HG03175 (cell line): Measurements from ENCODE around the gene HMGN1.

Experiments
- ATAC-seq: cut with Tn5 transposase; IDR thresholded peaks from one replicate; pipeline ENCODE4 v1.9.1; 2021; ENCODE audit warnings: mild to moderate bottlenecking, moderate library complexity; ENCODE audit not compliant: unreplicated experiment

The HMGN1 gene

GRCh38 chr21:39334611-39335010, 14.3 kb downstream of the HMGN1 start:
- ATAC-seq, result no peak

GRCh38 chr21:39332175-39332574, 16.7 kb downstream of the HMGN1 start:
- ATAC-seq, result no peak

- no peak for ATAC-seq
Measured at GRCh38 chr21:39330001-39330400, 18.9 kb downstream of the HMGN1 start.

- no peak for ATAC-seq
Measured at GRCh38 chr21:39327727-39328126, 21.2 kb downstream of the HMGN1 start.

GRCh38 chr21:39326607-39327307, 22.1 kb downstream of the HMGN1 start:
- no peak for ATAC-seq

GRCh38 chr21:39325458-39325857, 23.4 kb downstream of the HMGN1 start:
- ATAC-seq, result no peak

- no peak for ATAC-seq
Measured at GRCh38 chr21:39321424-39321823, 27.5 kb downstream of the HMGN1 start.

- ATAC-seq, result no peak
Measured at GRCh38 chr21:39319814-39320332, 29.0 kb downstream of the HMGN1 start.

GRCh38 chr21:39319251-39319756, 29.6 kb downstream of the HMGN1 start:
- ATAC-seq, result no peak

- no peak for ATAC-seq
Measured at GRCh38 chr21:39318091-39318959, 30.6 kb downstream of the HMGN1 start.

GRCh38 chr21:39317134-39318090, 31.5 kb downstream of the HMGN1 start:
- no peak for ATAC-seq

GRCh38 chr21:39316729-39317128, 32.2 kb downstream of the HMGN1 start:
- ATAC-seq, result no peak

GRCh38 chr21:39315603-39316445, 33.1 kb downstream of the HMGN1 start:
- no peak for ATAC-seq

- ATAC-seq, result peak; percentile 17
Measured at GRCh38 chr21:39314143-39315027, 34.5 kb downstream of the HMGN1 start.

GRCh38 chr21:39313571-39314142, 35.2 kb downstream of the HMGN1 start, which contains the start of gene BRWD1:
BRWD1 (minus strand) TSS chr21:39313632; CDS start chr21:39313491, 141 bp downstream.
- peak; percentile 51 for ATAC-seq

GRCh38 chr21:39313042-39313570, 35.8 kb downstream of the HMGN1 start:
- peak; percentile 10 for ATAC-seq

GRCh38 chr21:39312112-39313041, 36.5 kb downstream of the HMGN1 start:
- ATAC-seq, result peak; percentile 73
